Measurements from ENCODE around the gene SMPD3. TPM values are rescaled to one million over a fixed set of nuclear protein-coding genes. Genes with fewer than 3 reads are reported as not detected.

The SMPD3 gene
- total and polyA plus RNA-seq, 2 experiments from 2014 or later, result 5.7 to 6.3 TPM

DNA sequence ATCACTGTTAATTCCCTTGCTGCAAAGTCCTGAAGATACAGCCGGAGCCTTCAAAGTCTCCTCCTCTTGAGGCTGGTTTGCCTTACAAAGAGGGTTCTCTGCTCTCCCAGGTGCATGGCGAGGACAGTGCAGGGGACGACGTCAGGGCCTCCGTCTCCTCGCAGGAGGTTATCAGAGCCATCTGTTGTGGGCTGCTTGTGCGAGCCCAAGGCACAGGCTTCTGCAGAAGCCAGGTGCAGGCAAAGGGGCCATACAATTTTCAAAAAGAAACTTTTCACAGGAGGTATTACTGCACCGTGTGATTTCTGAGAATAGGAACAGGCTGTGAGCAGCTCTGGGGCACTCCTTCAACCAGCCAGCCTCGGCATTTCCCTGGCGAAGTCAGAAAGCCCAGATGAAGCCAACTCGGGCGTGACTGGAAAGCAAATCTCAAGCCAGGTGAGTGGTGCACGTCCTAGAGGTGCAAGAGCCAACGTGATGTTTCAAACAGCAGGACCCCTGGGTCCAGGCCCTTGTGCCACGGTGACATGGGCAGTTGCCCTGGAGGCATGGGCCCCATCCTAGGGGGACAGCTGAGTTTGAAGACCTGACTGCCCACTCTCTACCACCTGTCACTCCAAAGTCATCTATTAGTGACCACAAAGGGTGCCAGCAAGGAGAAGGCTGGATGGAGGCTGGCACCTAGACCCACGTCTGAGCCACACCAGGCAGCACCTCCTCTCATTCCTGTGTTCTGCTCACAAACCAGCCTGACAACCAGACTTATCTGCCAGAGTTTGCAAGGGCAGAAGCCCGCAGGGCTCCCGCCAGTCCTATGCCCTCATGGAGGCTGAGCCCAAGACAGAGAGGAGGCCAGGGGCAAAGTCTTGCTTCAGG, 68.6 kb downstream of the SMPD3 start:
- H3K27me3 ChIP-seq, result no peaks in the 10 kb centered on the region
- no peaks in the 10 kb centered on the region for H3K9me2 ChIP-seq (replicated peaks; ENCODE audit: insufficient read depth)
- no peak for DNase-seq (ENCODE audit: low spot score)
- no peaks in the 10 kb centered on the region for H3K4me1 ChIP-seq (ENCODE audit: insufficient read depth)
- WGBS (ENCODE audit: low lambda C conversion rate, missing lambda C conversion rate), result 80% methylated on average over 18 of the region's 18 CpGs
- no peaks in the 10 kb centered on the region for H3K79me2 ChIP-seq
- H3K4me2 ChIP-seq, result no peak overlapping the region
- no peak overlapping the region for H3K27ac ChIP-seq
- no peaks in the 10 kb centered on the region for H4K20me1 ChIP-seq (ENCODE audit: insufficient read depth, poor library complexity, severe bottlenecking)
- TF ChIP-seq EZH2 (IDR thresholded peaks at IDR 0.05; ENCODE audit: borderline replicate concordance), result no peak
- TF ChIP-seq EZH2phosphoT487 (IDR thresholded peaks at IDR 0.05; ENCODE audit: low read depth, severe bottlenecking, unreplicated experiment), result no peak
- TF ChIP-seq, protein P1, sequence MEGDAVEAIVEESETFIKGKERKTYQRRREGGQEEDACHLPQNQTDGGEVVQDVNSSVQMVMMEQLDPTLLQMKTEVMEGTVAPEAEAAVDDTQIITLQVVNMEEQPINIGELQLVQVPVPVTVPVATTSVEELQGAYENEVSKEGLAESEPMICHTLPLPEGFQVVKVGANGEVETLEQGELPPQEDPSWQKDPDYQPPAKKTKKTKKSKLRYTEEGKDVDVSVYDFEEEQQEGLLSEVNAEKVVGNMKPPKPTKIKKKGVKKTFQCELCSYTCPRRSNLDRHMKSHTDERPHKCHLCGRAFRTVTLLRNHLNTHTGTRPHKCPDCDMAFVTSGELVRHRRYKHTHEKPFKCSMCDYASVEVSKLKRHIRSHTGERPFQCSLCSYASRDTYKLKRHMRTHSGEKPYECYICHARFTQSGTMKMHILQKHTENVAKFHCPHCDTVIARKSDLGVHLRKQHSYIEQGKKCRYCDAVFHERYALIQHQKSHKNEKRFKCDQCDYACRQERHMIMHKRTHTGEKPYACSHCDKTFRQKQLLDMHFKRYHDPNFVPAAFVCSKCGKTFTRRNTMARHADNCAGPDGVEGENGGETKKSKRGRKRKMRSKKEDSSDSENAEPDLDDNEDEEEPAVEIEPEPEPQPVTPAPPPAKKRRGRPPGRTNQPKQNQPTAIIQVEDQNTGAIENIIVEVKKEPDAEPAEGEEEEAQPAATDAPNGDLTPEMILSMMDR (IDR thresholded peaks at IDR 0.05; ENCODE audit: poor library complexity), result no peak
- no peak overlapping the region for H3K4me3 ChIP-seq
- no peaks in the 10 kb centered on the region for H3K9me3 ChIP-seq (ENCODE audit: low read depth)
- no peak overlapping the region for H2AFZ ChIP-seq
- H3K36me3 ChIP-seq (replicated peaks; ENCODE audit: insufficient read depth, low read depth), result no peaks in the 10 kb centered on the region

DNA sequence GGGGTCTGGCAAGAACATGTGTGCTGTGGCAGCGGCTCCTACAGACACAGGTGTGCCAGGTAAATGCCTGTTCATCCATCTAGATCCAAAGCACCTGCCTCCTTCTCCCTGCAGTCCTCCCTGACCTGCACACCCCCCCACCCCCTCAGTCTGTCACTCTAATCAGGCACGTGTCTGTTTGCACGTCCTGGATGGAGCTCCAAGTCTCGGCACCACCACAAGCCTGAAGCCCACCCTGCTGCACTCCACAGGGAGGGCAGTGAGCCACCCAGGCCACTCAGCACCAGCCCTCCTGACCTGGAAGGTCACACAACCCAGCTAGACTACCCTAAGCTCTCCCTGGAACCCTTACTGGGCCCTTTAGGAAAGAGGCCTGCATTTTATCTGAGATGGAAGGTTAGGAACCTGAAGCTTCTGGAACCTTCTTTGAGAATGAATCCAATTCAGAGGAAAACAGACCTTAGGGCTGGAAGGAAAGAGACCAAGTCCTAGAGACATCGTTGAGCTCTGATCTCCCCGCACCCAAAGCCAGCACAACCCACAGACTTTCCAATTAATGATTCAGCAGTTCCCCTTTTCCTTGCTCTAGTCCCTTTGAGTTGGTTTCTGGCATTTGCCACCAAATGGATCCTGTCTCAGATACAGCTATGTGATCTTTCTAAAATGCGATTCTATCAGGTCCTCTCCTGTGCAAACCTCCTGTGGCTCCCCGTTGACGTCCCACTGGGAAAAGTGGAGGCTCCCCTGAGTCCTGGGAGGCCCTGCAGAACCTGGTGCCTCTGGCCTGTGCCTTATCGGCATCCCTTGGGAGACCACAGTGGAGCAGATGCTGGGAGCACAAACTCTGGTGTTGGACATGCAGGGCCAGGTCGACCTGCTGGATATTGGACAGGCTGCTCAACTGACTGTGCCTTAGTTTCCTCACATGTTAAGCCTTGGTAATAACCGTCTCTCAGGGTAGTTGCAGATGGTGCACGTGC, 69.6 kb downstream of the SMPD3 start:
- no peaks in the 10 kb centered on the region for H3K9me3 ChIP-seq (ENCODE audit: low read depth)
- TF ChIP-seq EZH2 (IDR thresholded peaks at IDR 0.05; ENCODE audit: borderline replicate concordance), result no peak
- TF ChIP-seq EZH2phosphoT487 (IDR thresholded peaks at IDR 0.05; ENCODE audit: low read depth, severe bottlenecking, unreplicated experiment), result no peak
- TF ChIP-seq, protein P1 (IDR thresholded peaks at IDR 0.05; ENCODE audit: poor library complexity), result no peak
- H3K36me3 ChIP-seq (replicated peaks; ENCODE audit: insufficient read depth, low read depth), result no peaks in the 10 kb centered on the region
- H3K27ac ChIP-seq, result no peak overlapping the region
- DNase-seq (ENCODE audit: low spot score), result no peak
- no peaks in the 10 kb centered on the region for H3K27me3 ChIP-seq
- no peak overlapping the region for H3K4me2 ChIP-seq
- no peaks in the 10 kb centered on the region for H3K4me1 ChIP-seq (ENCODE audit: insufficient read depth)
- WGBS (ENCODE audit: low lambda C conversion rate, missing lambda C conversion rate), result 87% methylated on average over 13 of the region's 13 CpGs
- no peaks in the 10 kb centered on the region for H4K20me1 ChIP-seq (ENCODE audit: insufficient read depth, poor library complexity, severe bottlenecking)
- H3K4me3 ChIP-seq, result no peak overlapping the region
- H3K79me2 ChIP-seq, result no peaks in the 10 kb centered on the region
- H3K9me2 ChIP-seq (replicated peaks; ENCODE audit: insufficient read depth), result no peaks in the 10 kb centered on the region
- no peak overlapping the region for H2AFZ ChIP-seq

DNA sequence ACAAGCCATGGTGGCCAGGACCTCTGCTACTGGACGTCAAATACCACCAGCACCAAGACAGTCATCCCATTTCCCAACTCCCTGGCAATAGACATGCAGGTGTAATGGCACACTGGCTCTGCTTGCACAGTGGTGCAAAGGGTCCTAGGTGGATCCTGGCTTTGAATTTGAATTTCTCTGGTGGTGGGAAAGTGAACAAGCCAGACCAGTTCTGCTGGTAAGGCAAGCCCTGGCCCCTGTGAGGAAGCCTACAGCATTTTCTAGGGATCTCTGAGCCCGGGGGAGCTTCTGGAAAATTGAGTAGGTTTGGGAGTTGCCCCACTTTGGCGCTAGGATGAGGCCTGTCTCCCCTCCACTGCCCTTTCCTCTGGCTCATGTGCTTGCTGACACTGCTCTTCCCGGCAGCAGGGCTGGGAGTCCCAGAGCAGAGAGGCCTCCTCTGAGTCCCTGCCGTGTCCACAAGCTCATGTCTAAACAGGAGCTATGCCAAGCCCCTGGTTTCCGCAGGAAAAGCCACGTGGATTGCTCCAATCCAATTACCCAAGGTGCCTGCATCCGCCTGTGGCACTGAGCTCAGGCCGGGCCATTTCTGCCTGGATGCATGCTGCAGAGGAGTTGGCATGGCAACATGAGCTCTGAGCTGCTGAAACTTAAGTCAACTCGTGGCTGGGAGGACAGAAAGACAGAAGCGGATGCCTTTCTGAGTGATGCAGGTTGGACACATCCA, 70.5 kb downstream of the SMPD3 start:
- H2AFZ ChIP-seq, result no peak overlapping the region

More for the DNA sequence above, 70.5 kb downstream of the SMPD3 start:
- WGBS (ENCODE audit: low lambda C conversion rate, missing lambda C conversion rate), result 70% methylated on average over 11 of the region's 11 CpGs
- Histone ChIP-seq H3K79me2 (no peaks in the 10 kb centered on the region), H4K20me1 (ENCODE audit: insufficient read depth, poor library complexity, severe bottlenecking) (no peaks in the 10 kb centered on the region), H3K4me2 (no peak overlapping the region), H3K4me1 (ENCODE audit: insufficient read depth) (no peaks in the 10 kb centered on the region), H3K9me2 (replicated peaks; ENCODE audit: insufficient read depth) (no peaks in the 10 kb centered on the region), H3K4me3 (no peak overlapping the region), H3K27me3 (no peaks in the 10 kb centered on the region), H3K27ac (no peak overlapping the region), H3K36me3 (replicated peaks; ENCODE audit: insufficient read depth, low read depth) (no peaks in the 10 kb centered on the region), H3K9me3 (ENCODE audit: low read depth) (no peaks in the 10 kb centered on the region)
- DNase-seq (ENCODE audit: low spot score), result no peak
- no peak for TF ChIP-seq EZH2phosphoT487 (IDR thresholded peaks at IDR 0.05; ENCODE audit: low read depth, severe bottlenecking, unreplicated experiment)
- TF ChIP-seq, protein P1 (IDR thresholded peaks at IDR 0.05; ENCODE audit: poor library complexity), result no peak
- no peak for TF ChIP-seq EZH2 (IDR thresholded peaks at IDR 0.05; ENCODE audit: borderline replicate concordance)
